Measurements from ENCODE around the gene DNAH7. TPM values are rescaled to one million over a fixed set of nuclear protein-coding genes. Genes with fewer than 3 reads are reported as not detected.

Gene DNAH7
- total and polyA plus RNA-seq, 2 of the 13 experiments (the other 11 are each of a cell fraction or from before 2014, with no cell fraction given) = 0.09 TPM; not detected in 1

- Histone ChIP-seq H2AFZ (ENCODE audit: low read length) (no peak overlapping the region), H3K27ac (ENCODE audit: extremely low read length, insufficient read depth, low read length) (no peak overlapping the region), H3K4me1 (ENCODE audit: insufficient read depth, low read length) (no peaks in the 10 kb centered on the region), H3K27me3 (ENCODE audit: control insufficient read depth in 1 of 2, insufficient read depth in 2 of 2, low read length in 2 of 2) (no peaks in the 10 kb centered on the region), H4K20me1 (ENCODE audit: insufficient read depth, low read length) (no peaks in the 10 kb centered on the region), H3K9me3 (ENCODE audit: low read length) (no peaks in the 10 kb centered on the region), H3K9ac (ENCODE audit: insufficient read depth, low read depth, low read length) (no peak overlapping the region), H3K4me3 (replicated peaks in 1 of 3; ENCODE audit: insufficient read depth in 1 of 3, low read depth in 2 of 3, low read length in 3 of 3) (no peak overlapping the region), H3K36me3 (replicated peaks in 1 of 2; ENCODE audit: control insufficient read depth in 1 of 2, insufficient read depth in 2 of 2, low read length in 2 of 2) (no peaks in the 10 kb centered on the region), H3K4me2 (ENCODE audit: low read depth, low read length) (no peak overlapping the region), H3K79me2 (ENCODE audit: insufficient read depth, low read length) (no peaks in the 10 kb centered on the region)
- no peak for FAIRE-seq
- 20% methylated on average over 3 of the region's 3 CpGs for WGBS (ENCODE audit: low lambda C conversion rate)
- DNase-seq (ENCODE audit: low spot score) = no peak
- in situ Hi-C loops (cut with HindIII; ENCODE audit: extremely low pct_ligation_motif_present, low pct_unique_long_range_greater_than_20kb) (no loop called here), intact Hi-C loops (cut with micrococcal nuclease; ENCODE audit: unreplicated experiment) (no loop called here)
- ChIA-PET POLR2A (no interaction called here), CTCF (ENCODE audit: low intra/inter-chr PET ratio, low total read pairs) (no interaction called here)
- TF ChIP-seq, protein P1, sequence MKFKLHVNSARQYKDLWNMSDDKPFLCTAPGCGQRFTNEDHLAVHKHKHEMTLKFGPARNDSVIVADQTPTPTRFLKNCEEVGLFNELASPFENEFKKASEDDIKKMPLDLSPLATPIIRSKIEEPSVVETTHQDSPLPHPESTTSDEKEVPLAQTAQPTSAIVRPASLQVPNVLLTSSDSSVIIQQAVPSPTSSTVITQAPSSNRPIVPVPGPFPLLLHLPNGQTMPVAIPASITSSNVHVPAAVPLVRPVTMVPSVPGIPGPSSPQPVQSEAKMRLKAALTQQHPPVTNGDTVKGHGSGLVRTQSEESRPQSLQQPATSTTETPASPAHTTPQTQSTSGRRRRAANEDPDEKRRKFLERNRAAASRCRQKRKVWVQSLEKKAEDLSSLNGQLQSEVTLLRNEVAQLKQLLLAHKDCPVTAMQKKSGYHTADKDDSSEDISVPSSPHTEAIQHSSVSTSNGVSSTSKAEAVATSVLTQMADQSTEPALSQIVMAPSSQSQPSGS (CRISPR knock-in tag; IDR thresholded peaks at IDR 0.05) = no peak
- no peak for TF ChIP-seq PLRG1 (conservative IDR thresholded peaks at IDR 0.05)
- ATAC-seq = no peak
- BruUV-seq (replicated peaks) = no TSS peak
These were observed 143.5 kb downstream of the DNAH7 start for GRCh38 chr2:195925120-195925519.

- Histone ChIP-seq H2AFZ (ENCODE audit: low read length) (no peak overlapping the region), H3K27ac (ENCODE audit: extremely low read length, insufficient read depth, low read length) (no peak overlapping the region), H3K79me2 (ENCODE audit: insufficient read depth, low read length) (no peaks in the 10 kb centered on the region), H3K4me1 (ENCODE audit: insufficient read depth, low read length) (no peaks in the 10 kb centered on the region), H4K20me1 (ENCODE audit: insufficient read depth, low read length) (no peaks in the 10 kb centered on the region), H3K36me3 (replicated peaks in 1 of 2; ENCODE audit: control insufficient read depth in 1 of 2, insufficient read depth in 2 of 2, low read length in 2 of 2) (no peaks in the 10 kb centered on the region), H3K4me3 (replicated peaks in 1 of 3; ENCODE audit: insufficient read depth in 1 of 3, low read depth in 2 of 3, low read length in 3 of 3) (no peak overlapping the region), H3K27me3 (ENCODE audit: control insufficient read depth in 1 of 2, insufficient read depth in 2 of 2, low read length in 2 of 2) (no peaks in the 10 kb centered on the region), H3K9ac (ENCODE audit: insufficient read depth, low read depth, low read length) (no peak overlapping the region), H3K9me3 (ENCODE audit: low read length) (no peaks in the 10 kb centered on the region), H3K4me2 (ENCODE audit: low read depth, low read length) (no peak overlapping the region)
- in situ Hi-C loops (cut with HindIII; ENCODE audit: extremely low pct_ligation_motif_present, low pct_unique_long_range_greater_than_20kb) (no loop called here), intact Hi-C loops (cut with micrococcal nuclease; ENCODE audit: unreplicated experiment) (no loop called here)
- ChIA-PET POLR2A (no interaction called here), CTCF (ENCODE audit: low intra/inter-chr PET ratio, low total read pairs) (no interaction called here)
- 6% methylated on average over 1 of the region's 1 CpG for WGBS (ENCODE audit: low lambda C conversion rate)
- FAIRE-seq (no peak), ATAC-seq (no peak), DNase-seq (ENCODE audit: low spot score) (no peak)
- TF ChIP-seq ZBTB20 (CRISPR knock-in tag; IDR thresholded peaks at IDR 0.05; ENCODE audit: borderline replicate concordance, low read depth) (no peak), ZNF720 (CRISPR knock-in tag; IDR thresholded peaks at IDR 0.05) (no peak), NFYB (CRISPR knock-in tag; IDR thresholded peaks at IDR 0.05) (no peak), ZBTB10 (CRISPR knock-in tag; IDR thresholded peaks at IDR 0.05; ENCODE audit: borderline replicate concordance) (no peak), LCORL (IDR thresholded peaks at IDR 0.05) (no peak), LCORL (CRISPR knock-in tag; IDR thresholded peaks at IDR 0.05) (no peak)
- TF ChIP-seq, protein P2, sequence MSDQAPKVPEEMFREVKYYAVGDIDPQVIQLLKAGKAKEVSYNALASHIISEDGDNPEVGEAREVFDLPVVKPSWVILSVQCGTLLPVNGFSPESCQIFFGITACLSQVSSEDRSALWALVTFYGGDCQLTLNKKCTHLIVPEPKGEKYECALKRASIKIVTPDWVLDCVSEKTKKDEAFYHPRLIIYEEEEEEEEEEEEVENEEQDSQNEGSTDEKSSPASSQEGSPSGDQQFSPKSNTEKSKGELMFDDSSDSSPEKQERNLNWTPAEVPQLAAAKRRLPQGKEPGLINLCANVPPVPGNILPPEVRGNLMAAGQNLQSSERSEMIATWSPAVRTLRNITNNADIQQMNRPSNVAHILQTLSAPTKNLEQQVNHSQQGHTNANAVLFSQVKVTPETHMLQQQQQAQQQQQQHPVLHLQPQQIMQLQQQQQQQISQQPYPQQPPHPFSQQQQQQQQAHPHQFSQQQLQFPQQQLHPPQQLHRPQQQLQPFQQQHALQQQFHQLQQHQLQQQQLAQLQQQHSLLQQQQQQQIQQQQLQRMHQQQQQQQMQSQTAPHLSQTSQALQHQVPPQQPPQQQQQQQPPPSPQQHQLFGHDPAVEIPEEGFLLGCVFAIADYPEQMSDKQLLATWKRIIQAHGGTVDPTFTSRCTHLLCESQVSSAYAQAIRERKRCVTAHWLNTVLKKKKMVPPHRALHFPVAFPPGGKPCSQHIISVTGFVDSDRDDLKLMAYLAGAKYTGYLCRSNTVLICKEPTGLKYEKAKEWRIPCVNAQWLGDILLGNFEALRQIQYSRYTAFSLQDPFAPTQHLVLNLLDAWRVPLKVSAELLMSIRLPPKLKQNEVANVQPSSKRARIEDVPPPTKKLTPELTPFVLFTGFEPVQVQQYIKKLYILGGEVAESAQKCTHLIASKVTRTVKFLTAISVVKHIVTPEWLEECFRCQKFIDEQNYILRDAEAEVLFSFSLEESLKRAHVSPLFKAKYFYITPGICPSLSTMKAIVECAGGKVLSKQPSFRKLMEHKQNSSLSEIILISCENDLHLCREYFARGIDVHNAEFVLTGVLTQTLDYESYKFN (CRISPR knock-in tag; conservative IDR thresholded peaks at IDR 0.05) = no peak
- BruUV-seq (replicated peaks) = no TSS peak
These were observed 144.7 kb downstream of the DNAH7 start for GRCh38 chr2:195923889-195924288.

Measured in HepG2 (cell line).